K562 (cell line): ENCODE results near the gene VWA8. TPM values are rescaled to one million over a fixed set of nuclear protein-coding genes. Genes with fewer than 3 reads are reported as not detected.

Experiments
- ATAC-seq: fragments of 200-7000 bp; cut with Tn5 transposase; 3 replicates; pipeline ENCODE4 v1.9.1; 2020; ENCODE audit warnings: moderate library complexity
- Bru-seq: library from RNA; stranded (reverse); fragments of 400-500 nt; gene quantifications from one replicate; lab custom pipeline; 2021; lab: Mats Ljungman, UMichigan
- BruChase-seq, 2 experiments: library from RNA; stranded (reverse); fragments of 400-500 nt; gene quantifications; one replicate each; lab custom pipeline; 2021; lab: Mats Ljungman, UMichigan
- BruUV-seq: library from RNA; stranded (reverse); fragments of 400-500 nt; replicated peaks from 2 replicates; lab custom pipeline; 2021; lab: Mats Ljungman, UMichigan
- CTCF ChIA-PET: fragments of 300-600 bp; formaldehyde crosslinking; extraction: SDS; loops from one replicate; lab custom pipeline; 2021; ENCODE audit warnings: low intra/inter-chr PET ratio; lab: Yijun Ruan, JAX
- POLR2A ChIA-PET: fragments of 300-600, 350-650 bp; sonication (Branson Sonifier 250); formaldehyde crosslinking; extraction: SDS; loops from one replicate; lab custom pipeline; 2021; ENCODE audit warnings: antibody characterized with exemption, inconsistent platforms; lab: Yijun Ruan, JAX
- DNase-seq, 4 experiments: peaks; one replicate each; pipeline versions ENCODE4 v3.0.0 to v3.0.0-alpha.2; 2011 to 2018; ENCODE audit warnings: low spot score in 3 of 4, mixed read lengths in 3 of 4; ENCODE audit errors: extremely low read depth in 1 of 4
- FAIRE-seq: peaks from 2 replicates; lab custom pipeline; 2011; peaks lifted over from hg19 to GRCh38; lab: Jason Lieb, UNC
- H2AFZ ChIP-seq: 2 replicates; pipeline ENCODE4 v1.6.0; 2011; ENCODE audit warnings: low read depth, low read length, control low read depth, inconsistent platforms
- H3K27ac ChIP-seq: fragments of 200-600 bp; 3 replicates; pipeline ENCODE4 v1.8.0; 2011; ENCODE audit warnings: low read depth, mild to moderate bottlenecking, control low read depth, inconsistent platforms, low read length, moderate library complexity, mixed read lengths; ENCODE audit errors: extremely low read depth
- H3K27me3 ChIP-seq, 2 experiments: fragments of 300-600 bp in 1 of 2; 2 replicates in 1 of 2; 3 replicates in 1 of 2; pipeline versions ENCODE4 v1.6.0 to v1.8.0; 2011; ENCODE audit warnings: inconsistent platforms in 2 of 2, low read length in 2 of 2, mild to moderate bottlenecking in 1 of 2, mixed read lengths in 1 of 2, moderate library complexity in 1 of 2; ENCODE audit not compliant: control insufficient read depth in 2 of 2, insufficient read depth in 2 of 2
- H3K36me3 ChIP-seq: fragments of 300-600 bp; 3 replicates; pipeline ENCODE4 v1.8.0; 2011; ENCODE audit warnings: mild to moderate bottlenecking, low read length, inconsistent platforms; ENCODE audit not compliant: control insufficient read depth, insufficient read depth
- H3K4me1 ChIP-seq, 2 experiments: fragments of 200-600 bp in 1 of 2; replicated peaks in 1 of 2; 2 replicates in 1 of 2; 3 replicates in 1 of 2; pipeline versions ENCODE4 v1.5.1 to v1.8.0; 2011; ENCODE audit warnings: inconsistent platforms in 2 of 2, low read length in 2 of 2, mild to moderate bottlenecking in 1 of 2, mixed read lengths in 1 of 2, moderate library complexity in 1 of 2; ENCODE audit not compliant: control insufficient read depth in 2 of 2, insufficient read depth in 2 of 2
- H3K4me2 ChIP-seq: 2 replicates; pipeline ENCODE4 v1.6.1; 2011; ENCODE audit warnings: low read length, control low read depth, inconsistent platforms, mixed read lengths; ENCODE audit not compliant: insufficient read depth
- H3K4me3 ChIP-seq: fragments of 200-600 bp; sonication (generic), shearing (Covaris generic); 2 replicates; pipeline ENCODE4 v1.5.1; 2016; ENCODE audit warnings: control low read depth, inconsistent platforms
- H3K79me2 ChIP-seq: fragments of 200-600 bp; 3 replicates; pipeline ENCODE4 v1.8.0; 2011; ENCODE audit warnings: low read length, inconsistent platforms; ENCODE audit not compliant: control insufficient read depth, insufficient read depth
- H3K9ac ChIP-seq, 2 experiments: 2 replicates each; pipeline versions ENCODE4 v1.6.0 to v1.6.1; 2011; ENCODE audit warnings: low read depth in 2 of 2, low read length in 2 of 2, control low read depth in 1 of 2, inconsistent platforms in 1 of 2, mild to moderate bottlenecking in 1 of 2, mixed read lengths in 1 of 2; ENCODE audit not compliant: insufficient read depth in 1 of 2
- H3K9me1 ChIP-seq: one replicate; pipeline ENCODE4 v1.6.0; 2011; ENCODE audit warnings: inconsistent platforms, mild to moderate bottlenecking, low read length, moderate library complexity; ENCODE audit not compliant: control insufficient read depth, insufficient read depth
- H3K9me3 ChIP-seq: replicated peaks from 2 replicates; pipeline ENCODE4 v1.5.1; 2011; ENCODE audit warnings: low read depth, low read length, inconsistent platforms; ENCODE audit not compliant: control insufficient read depth, insufficient read depth
- H4K20me1 ChIP-seq: replicated peaks from 2 replicates; pipeline ENCODE4 v1.6.1; 2011; ENCODE audit warnings: low read length, inconsistent platforms, mixed read lengths; ENCODE audit not compliant: control insufficient read depth, insufficient read depth
- EP400 ChIP-seq: fragments of 450-650 bp; IDR thresholded peaks from 2 replicates; pipeline ENCODE4 v1.6.1; 2017; ENCODE audit warnings: antibody characterized with exemption, mild to moderate bottlenecking, moderate library complexity
- TAF1 ChIP-seq: IDR thresholded peaks from 2 replicates; pipeline ENCODE4 v1.6.1; 2011; ENCODE audit warnings: mild to moderate bottlenecking, low read length, moderate library complexity; ENCODE audit not compliant: insufficient read depth, control insufficient read depth, severe bottlenecking; ENCODE audit errors: extremely low read depth
- ZBTB40 ChIP-seq, 2 experiments: fragments of 450-650 bp in 1 of 2; sonication (generic) in 1 of 2; formaldehyde crosslinking in 1 of 2; IDR thresholded peaks; 2 replicates each; pipeline versions ENCODE4 v1.7.1 to v1.9.0; 2016 to 2022; ENCODE audit warnings: inconsistent platforms in 1 of 2, mild to moderate bottlenecking in 1 of 2, missing genetic modification reagents in 1 of 2
- ZEB2 ChIP-seq: fragments of 450-650 bp; IDR thresholded peaks from 2 replicates; pipeline ENCODE4 v1.6.1; 2016
- ZNF785 ChIP-seq: fragments of 250-450 bp; sonication (Bioruptor Pico); IDR thresholded peaks from 2 replicates; pipeline ENCODE4 v1.4.0; 2020; ENCODE audit warnings: mild to moderate bottlenecking
- WGBS: fragments of 100-300 bp; shearing (Covaris generic); methylation state at CpG from one replicate; pipeline ENCODE4 v1.1.6; 2016; ENCODE audit warnings: low coverage, mixed read lengths; ENCODE audit not compliant: insufficient coverage; ENCODE audit errors: missing lambda C conversion rate; 5-methylcytosine and 5-hydroxymethylcytosine counted together
- in situ Hi-C: fragments of 300-500 bp; cut with MboI; formaldehyde crosslinking; loops from 4 replicates; pipeline ENCODE4 v1.15.0; 2018; ENCODE audit warnings: inconsistent platforms, mixed read lengths
- intact Hi-C: fragments of 100-400 bp; cut with micrococcal nuclease; formaldehyde crosslinking; loops from 2 replicates; pipeline ENCODE4 v1.14.2; 2022
- long read RNA-seq, 3 experiments: library from polyadenylated mRNA in 2 of 3; library from RNA in 1 of 3; unstranded in 2 of 3; stranded (forward) in 1 of 3; transcript quantifications; one replicate each; pipeline ENCODE4 v2.0.0, GENCODE V29; 2019 to 2022
- polyA minus RNA-seq, 3 experiments: library from RNA; depleted of rRNA, polyadenylated mRNA; stranded (reverse); fragments of >200 nt; gene quantifications; 2 replicates each; pipeline ENCODE4 v1.2.3, GENCODE V29; 2011
- polyA plus RNA-seq, 8 experiments: library from polyadenylated mRNA; depleted of rRNA in 4 of 8; stranded (reverse) in 5 of 8; unstranded in 3 of 8; fragments of >200 nt; fragmentation: Nextera tagmentation in 2 of 8; fragmentation: Illumina TruSeq in 1 of 8; extraction: Ambion mirVana in 2 of 8; extraction: Trizol in 1 of 8; gene quantifications; 2 replicates each; pipeline versions ENCODE4 v1.2.1 to v1.2.3, GENCODE V29; 2011 to 2014; ENCODE audit warnings: inconsistent platforms in 1 of 8, missing spikeins in 1 of 8
- total RNA-seq, 7 experiments: library from RNA; depleted of rRNA in 6 of 7; stranded (reverse); fragments of >200 nt in 6 of 7; fragmentation: Illumina TruSeq in 2 of 7; extraction: Trizol in 2 of 7; gene quantifications; 2 replicates each; pipeline versions ENCODE4 v1.2.1 to v1.2.3, GENCODE V29; 2011 to 2021; ENCODE audit warnings: low replicate concordance in 1 of 7

VWA8 gene
- 51.5 and 98.5 TPM in 2 replicates for total RNA-seq (2011; cell fraction: chromatin; rRNA removed; ENCODE audit: low replicate concordance)
- 19.5 and 33.3 TPM in 2 replicates for total RNA-seq (2011; cell fraction: nucleolus; rRNA removed)
- total RNA-seq (2011; cell fraction: nucleoplasm; rRNA removed): 28.0 and 37.8 TPM in 2 replicates
- total RNA-seq (2014; rRNA removed) (12.6 and 13.3 TPM in 2 replicates), total RNA-seq (2014; rRNA removed; fragmentation: Illumina TruSeq; extraction: Trizol) (18.1 and 18.5 TPM in 2 replicates), total RNA-seq (2015; rRNA removed; fragmentation: Illumina TruSeq; extraction: Trizol) (13.5 and 15.8 TPM in 2 replicates), total RNA-seq (2021) (17.3 and 21.5 TPM in 2 replicates), polyA plus RNA-seq (2011; rRNA removed) (12.4 and 13.2 TPM in 2 replicates), polyA plus RNA-seq (2014; fragmentation: Illumina TruSeq; extraction: Trizol) (10.2 and 13.7 TPM in 2 replicates), polyA plus RNA-seq (2014; fragmentation: Nextera tagmentation; extraction: Ambion mirVana) (1 to 10 TPM; 2.1 to 2.5 TPM), polyA plus RNA-seq (2014; rRNA removed) (7.9 and 9.1 TPM in 2 replicates), polyA minus RNA-seq (2011; rRNA and poly(A)+ RNA removed) (47.7 and 54.5 TPM in 2 replicates), Bru-seq, nascent RNA (percentile 71 among the genes with signal in this experiment), BruChase-seq, experiment 1, labeled RNA remaining after a 2-hour chase (percentile 75 among the genes with signal in this experiment), BruChase-seq, experiment 2, labeled RNA remaining after a 6-hour chase (percentile 73 among the genes with signal in this experiment)
- polyA plus RNA-seq (2011; cell fraction: cytosol; rRNA removed): 3.6 and 6.2 TPM in 2 replicates
- 15.2 and 18.6 TPM in 2 replicates for polyA plus RNA-seq (2011; cell fraction: nucleus; rRNA removed)
- 10.8 and 11.4 TPM in 2 replicates for polyA plus RNA-seq (2012)
- polyA minus RNA-seq (2011; cell fraction: cytosol; rRNA and poly(A)+ RNA removed): 13.7 and 14.8 TPM in 2 replicates
- 51.6 and 66.0 TPM in 2 replicates for polyA minus RNA-seq (2011; cell fraction: nucleus; rRNA and poly(A)+ RNA removed)
- long read RNA-seq, experiment 1, full-length matches to known transcripts: 3 of 26 reads
- long read RNA-seq, experiment 1, partial matches to known transcripts: 12 of 26 reads
- long read RNA-seq, experiment 1, other reads (novel, unspliced or antisense): 11 of 26 reads
- long read RNA-seq, experiment 2, full-length matches to known transcripts: 1 of 10 reads
- long read RNA-seq, experiment 2, partial matches to known transcripts: 3 of 10 reads
- long read RNA-seq, experiment 2, other reads (novel, unspliced or antisense): 6 of 10 reads
- long read RNA-seq, experiment 3, partial matches to known transcripts: 6 of 10 reads
- long read RNA-seq, experiment 3, other reads (novel, unspliced or antisense): 2 of 10 reads

GRCh38 chr13:41960637-41961465, at the start of gene VWA8:
TSS of gene VWA8 (minus strand) at chr13:41961109. CDS start at chr13:41961015, 94 bp downstream.
- no peaks in the 10 kb centered on the region for H3K27me3 ChIP-seq
- DNase-seq (peak; percentile 53 to 82 (median 66)), FAIRE-seq (no peak), ATAC-seq (peak; percentile 91)
- H3K79me2 ChIP-seq: peaks cover 50% of the 10 kb centered on the region
- no peaks in the 10 kb centered on the region; the same call in 1 of the 2 replicates for H4K20me1 ChIP-seq
- peak within 1 kb of the TSS; percentile 83 for H3K27ac ChIP-seq
- intact Hi-C loops: loop anchor here (5.0 kb wide), 1 partner anchor 81 kb away; no protein-coding TSS in a partner anchor
- CTCF ChIA-PET: no interaction called here
- H3K4me1 ChIP-seq: peaks cover 3 to 9% of the 10 kb centered on the region in 2 experiments; a peak in 3 of 5 replicates
- POLR2A ChIA-PET: interaction anchor here (1.3 kb wide), 1 partner anchor 51 kb away, joined by 3 read pairs; no protein-coding TSS in a partner anchor
- peak within 1 kb of the TSS; percentile 79 for H3K4me2 ChIP-seq
- H3K4me3 ChIP-seq: peak within 1 kb of the TSS; percentile 88
- H3K9me1 ChIP-seq: no peaks in the 10 kb centered on the region
- peaks cover 1% of the 10 kb centered on the region; the same call in 1 of the 3 replicates for H3K36me3 ChIP-seq
- H3K9ac ChIP-seq: peak within 1 kb of the TSS; percentile 84 to 96
- peak within 1 kb of the TSS; percentile 95 for H2AFZ ChIP-seq
- H3K9me3 ChIP-seq: no peaks in the 10 kb centered on the region
- no TSS peak for BruUV-seq
- 0% methylated on average over 27 of the region's 83 CpGs for WGBS
- in situ Hi-C loops: no loop called here
- TF ChIP-seq ZEB2 (peak; percentile 62; the same call in 1 of the 2 replicates), ZNF785 (no peak), TAF1 (peak; percentile 56), ZBTB40 (IDR thresholded peaks at IDR 0.05) (peak; percentile 94), ZBTB40 (CRISPR knock-in tag; IDR thresholded peaks at IDR 0.05) (no peak), EP400 (peak; percentile 59)
